ENCODE results near the gene NCS1. TPM values are rescaled to one million over a fixed set of nuclear protein-coding genes. Genes with fewer than 3 reads are reported as not detected.

The NCS1 gene
- total and polyA plus RNA-seq, 2 of the 8 experiments (the other 6 are each of a cell fraction or from before 2014, with no cell fraction given): 34.7 to 47.6 TPM

- no peak for TF ChIP-seq CHD7 (IDR thresholded peaks at IDR 0.05; ENCODE audit: insufficient replicate concordance, low read length)
- no peak for TF ChIP-seq TEAD4 (IDR thresholded peaks at IDR 0.05; ENCODE audit: low read depth, low read length)
- TF ChIP-seq CTCF (IDR thresholded peaks at IDR 0.05; ENCODE audit: control extremely low read depth in 1 of 3, insufficient read depth in 1 of 3, low read depth in 1 of 3, low read length in 3 of 3): no peak
- no peak for TF ChIP-seq BRCA1 (IDR thresholded peaks at IDR 0.05; ENCODE audit: low read depth, low read length)
- no peak for TF ChIP-seq CHD1 (IDR thresholded peaks at IDR 0.05; ENCODE audit: low read depth, low read length)
Measured at GRCh38 chr9:130276955-130277354, 104.8 kb downstream of the NCS1 start (continued).

All from H1 (cell line).